Left kidney (tissue), 2 donors: ENCODE results near the gene MYD88. TPM values are rescaled to one million over a fixed set of nuclear protein-coding genes. Genes with fewer than 3 reads are reported as not detected.
"Not testable (repeated sequence)": the region's sequence is repeated elsewhere in the genome, so short reads cannot be mapped to it uniquely, and the experiment has no call there.

ENCODE experiments used
- DNase-seq: peaks from one replicate; pipeline ENCODE4 v3.0.0-alpha.2; 2013
- polyA plus RNA-seq: library from polyadenylated mRNA; unstranded; fragments of 120-200 nt; gene quantifications from one replicate; pipeline ENCODE4 v1.2.1, GENCODE V29; 2013; ENCODE audit not compliant: insufficient read length

MYD88 gene
- polyA plus RNA-seq, 1 donor = 26.7 TPM

- DNase-seq = no peak
Measured at GRCh38 chr3:38124324-38125122, 13.9 kb upstream of the MYD88 start.

- no peak for DNase-seq
Measured at GRCh38 chr3:38125305-38126120, 12.9 kb upstream of the MYD88 start.

GRCh38 chr3:38126121-38126892 is 12.2 kb upstream of the MYD88 start:
- DNase-seq = no peak

GRCh38 chr3:38127611-38128302 is 10.7 kb upstream of the MYD88 start:
- DNase-seq = no peak

- no peak for DNase-seq
Measured at GRCh38 chr3:38128303-38128655, 10.2 kb upstream of the MYD88 start.

GRCh38 chr3:38129058-38129457 is 9.4 kb upstream of the MYD88 start:
- no peak for DNase-seq

- DNase-seq = no peak
Measured at GRCh38 chr3:38130631-38131065, 7.8 kb upstream of the MYD88 start.

- DNase-seq = no peak
Measured at GRCh38 chr3:38131621-38132369, 6.7 kb upstream of the MYD88 start.

GRCh38 chr3:38133209-38133556 is 5.3 kb upstream of the MYD88 start:
- DNase-seq = no peak

GRCh38 chr3:38133557-38134405 is 4.7 kb upstream of the MYD88 start:
- DNase-seq = no peak

- DNase-seq = not testable (repeated sequence)
Measured at GRCh38 chr3:38134517-38135143, 3.8 kb upstream of the MYD88 start.

GRCh38 chr3:38135621-38136277 is 2.7 kb upstream of the MYD88 start:
- DNase-seq = not testable (repeated sequence)

GRCh38 chr3:38136393-38136776 is 2.1 kb upstream of the MYD88 start:
- DNase-seq = no peak

GRCh38 chr3:38136777-38137614 is 1.5 kb upstream of the MYD88 start, which contains the start of gene ACAA1:
Gene ACAA1 (minus strand): TSS chr3:38137127. CDS start chr3:38137035, 92 bp downstream.
- peak; percentile 99 for DNase-seq

GRCh38 chr3:38137615-38138348 is 679 bp upstream of the MYD88 start:
- DNase-seq = no peak

GRCh38 chr3:38139191-38139590 is 730 bp downstream of the MYD88 start:
- DNase-seq = no peak

- no peak for DNase-seq
Measured at GRCh38 chr3:38139652-38140051, 1.2 kb downstream of the MYD88 start.
